Immature natural killer cell (primary cell): ENCODE measurements around the gene GPR158. TPM values are rescaled to one million over a fixed set of nuclear protein-coding genes. Genes with fewer than 3 reads are reported as not detected.
"Not testable (repeated sequence)": the region's sequence is repeated elsewhere in the genome, so short reads cannot be mapped to it uniquely, and the experiment has no call there.

ENCODE experiments used
- DNase-seq, 3 donors: peaks; one replicate each; pipeline ENCODE4 v3.0.0; 2022; ENCODE audit warnings: mixed read lengths in 1 of 3
- H3K27ac Mint-ChIP-seq, 6 donors: one replicate each; pipeline ENCODE4 v1.8.0; 2020; ENCODE audit warnings: mixed read lengths in 6 of 6, mild to moderate bottlenecking in 5 of 6, inconsistent platforms in 4 of 6, moderate library complexity in 3 of 6
- H3K27me3 Mint-ChIP-seq, 3 donors: one replicate each; pipeline ENCODE4 v1.8.0; 2020 to 2021; ENCODE audit warnings: low read depth in 3 of 3, mild to moderate bottlenecking in 3 of 3, mixed read lengths in 3 of 3, moderate library complexity in 3 of 3, inconsistent platforms in 1 of 3
- H3K36me3 Mint-ChIP-seq, 3 donors: one replicate each; pipeline ENCODE4 v1.8.0; 2020; ENCODE audit warnings: mixed read lengths in 3 of 3, inconsistent platforms in 2 of 3, mild to moderate bottlenecking in 2 of 3
- H3K4me1 Mint-ChIP-seq, 2 donors: one replicate each; pipeline ENCODE4 v1.8.0; 2020; ENCODE audit warnings: inconsistent platforms in 2 of 2, mild to moderate bottlenecking in 2 of 2, mixed read lengths in 2 of 2, moderate library complexity in 1 of 2
- H3K4me3 Mint-ChIP-seq, 5 donors: one replicate each; pipeline ENCODE4 v1.8.0; 2020; ENCODE audit warnings: mild to moderate bottlenecking in 5 of 5, mixed read lengths in 5 of 5, inconsistent platforms in 3 of 5, moderate library complexity in 3 of 5
- H3K9me3 Mint-ChIP-seq, 6 donors: one replicate each; pipeline ENCODE4 v1.8.0; 2020; ENCODE audit warnings: mild to moderate bottlenecking in 6 of 6, mixed read lengths in 6 of 6, inconsistent platforms in 4 of 6, moderate library complexity in 3 of 6
- polyA plus RNA-seq, 3 donors: library from polyadenylated mRNA; unstranded; fragments of 300-500 nt; fragmentation: Illumina TruSeq; gene quantifications; one replicate each; pipeline ENCODE4 v1.2.3, GENCODE V29; 2021

The GPR158 gene
- polyA plus RNA-seq, result not detected

DNA sequence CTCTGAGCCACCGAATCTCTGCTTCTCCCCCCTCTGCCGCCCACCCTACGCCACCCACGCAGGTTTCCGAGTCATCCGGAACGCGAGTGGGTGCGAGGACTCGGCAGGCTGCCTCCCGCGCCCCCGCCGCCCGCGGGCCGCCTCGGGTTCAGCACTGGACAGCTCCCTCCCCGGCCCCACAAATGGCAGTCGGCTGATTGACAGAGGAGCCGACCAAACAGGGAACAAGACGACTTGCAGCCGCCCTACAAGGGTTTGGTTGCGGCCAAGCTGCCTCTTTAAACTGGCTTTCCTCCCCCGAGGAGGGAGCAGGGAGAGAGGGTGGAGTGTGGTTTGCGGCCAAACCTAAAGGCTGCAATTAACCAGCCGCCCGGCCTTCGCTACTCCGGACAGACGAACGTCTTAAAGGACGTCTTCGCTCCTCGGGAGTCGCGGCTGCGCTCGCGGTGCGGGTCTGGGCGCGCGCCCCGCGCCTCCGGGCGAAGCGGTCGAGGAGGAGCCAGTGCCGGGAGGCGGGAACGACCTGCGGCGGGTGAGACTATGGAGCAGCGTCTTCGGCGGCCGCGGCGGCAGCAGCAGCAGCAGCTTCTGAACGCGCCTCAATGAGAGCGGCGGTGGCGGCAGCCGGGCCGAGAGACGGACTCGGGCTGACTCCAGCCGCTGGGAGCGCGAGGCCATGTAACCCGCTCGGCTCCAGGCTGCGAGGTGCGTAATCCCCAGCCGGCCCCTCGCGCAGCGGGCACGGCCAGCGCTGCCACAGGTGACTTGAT, at the start of gene GPR158:
TSS of gene GPR158 (plus strand) at position 541 of the 770 bp plus-strand sequence. CDS start 420 bp downstream, outside the sequence.
- H3K27me3 Mint-ChIP-seq, result peaks cover 10 to 22% (median 12%) of the 10 kb centered on the region in 3 donors
- H3K4me3 Mint-ChIP-seq, result peak within 1 kb of the TSS in 4 of 5 donors; percentile 18 to 73 (median 30)
- H3K9me3 Mint-ChIP-seq, result peaks cover 5 to 22% (median 10%) of the 10 kb centered on the region in 6 donors
- no peak within 1 kb of the TSS for H3K27ac Mint-ChIP-seq
- DNase-seq, result peak; percentile 23 to 35 (median 34)
- H3K4me1 Mint-ChIP-seq, result peaks cover 0 to 7% of the 10 kb centered on the region in 2 donors
- H3K36me3 Mint-ChIP-seq, result peaks cover 0 to 10% (median 0%) of the 10 kb centered on the region in 3 donors

- Mint-ChIP-seq H3K27me3 (peaks cover 1 to 8% (median 6%) of the 10 kb centered on the region in 3 donors), H3K4me3 (no peak overlapping the region), H3K36me3 (no peaks in the 10 kb centered on the region), H3K27ac (no peak overlapping the region), H3K4me1 (no peaks in the 10 kb centered on the region), H3K9me3 (peaks cover 0 to 5% (median 0%) of the 10 kb centered on the region in 6 donors)
- DNase-seq, result no peak
Observed at GRCh38 chr10:25125201-25125611, 49.6 kb upstream of the GPR158 start.

DNA sequence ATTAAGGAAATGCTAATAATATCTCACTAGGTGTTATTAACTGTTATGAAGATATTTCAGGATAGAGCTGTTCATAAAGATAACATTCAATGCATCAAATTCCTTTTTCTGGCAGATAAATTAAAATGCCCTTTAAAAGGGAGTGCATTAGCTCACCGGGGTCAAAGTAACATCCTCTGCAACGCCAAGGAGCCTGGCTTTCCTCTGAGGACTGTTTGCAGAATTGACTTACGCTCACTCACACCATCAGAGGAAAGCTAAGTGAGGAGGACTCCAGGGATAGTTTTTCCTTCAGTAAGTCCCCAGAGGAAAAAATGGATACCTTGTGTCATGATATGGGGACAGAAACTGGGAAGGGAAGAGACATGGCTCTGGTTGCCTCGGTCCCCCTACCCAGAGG, 45.2 kb upstream of the GPR158 start:
- Mint-ChIP-seq H3K36me3 (no peaks in the 10 kb centered on the region), H3K4me1 (no peaks in the 10 kb centered on the region), H3K9me3 (peaks cover 0 to 11% (median 3%) of the 10 kb centered on the region in 6 donors)

DNA sequence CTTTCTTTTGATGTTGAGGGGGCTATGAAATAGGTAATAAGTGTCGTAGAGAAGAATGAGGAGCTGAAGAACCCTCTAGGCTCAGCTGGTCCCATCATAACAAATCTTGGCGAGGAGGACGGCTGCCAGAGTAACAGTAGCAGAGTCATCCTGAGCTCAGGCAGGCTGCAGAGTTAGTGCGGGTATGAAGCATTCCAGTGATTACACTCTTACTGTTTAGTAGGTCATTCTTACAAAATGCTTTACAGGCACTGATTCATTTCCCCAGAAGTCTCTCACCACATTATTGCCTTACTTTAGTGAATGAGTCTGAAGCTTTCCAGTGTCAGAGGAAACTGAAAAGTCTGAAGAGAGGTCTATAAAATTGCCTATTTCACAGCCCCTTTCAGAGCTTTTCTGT, 43.9 kb upstream of the GPR158 start:
- Mint-ChIP-seq H3K27ac (no peak overlapping the region), H3K4me1 (no peaks in the 10 kb centered on the region), H3K27me3 (peaks cover 3 to 8% (median 5%) of the 10 kb centered on the region in 3 donors), H3K4me3 (no peak overlapping the region), H3K9me3 (peaks cover 0 to 11% (median 3%) of the 10 kb centered on the region in 6 donors), H3K36me3 (no peaks in the 10 kb centered on the region)
- no peak for DNase-seq

More for the DNA sequence above, 45.2 kb upstream of the GPR158 start:
- Mint-ChIP-seq H3K27me3 (peaks cover 3 to 8% (median 5%) of the 10 kb centered on the region in 3 donors), H3K4me3 (no peak overlapping the region), H3K27ac (no peak overlapping the region)
- no peak for DNase-seq

- peaks cover 2 to 3% (median 2%) of the 10 kb centered on the region in 3 donors for H3K27me3 Mint-ChIP-seq
- no peaks in the 10 kb centered on the region for H3K4me1 Mint-ChIP-seq
- H3K36me3 Mint-ChIP-seq, result no peaks in the 10 kb centered on the region
- DNase-seq, result no peak
- peaks cover 0 to 3% (median 0%) of the 10 kb centered on the region in 6 donors for H3K9me3 Mint-ChIP-seq
- H3K4me3 Mint-ChIP-seq, result no peak overlapping the region
- H3K27ac Mint-ChIP-seq, result no peak overlapping the region
Observed at GRCh38 chr10:25142116-25142864, 32.5 kb upstream of the GPR158 start.

DNA sequence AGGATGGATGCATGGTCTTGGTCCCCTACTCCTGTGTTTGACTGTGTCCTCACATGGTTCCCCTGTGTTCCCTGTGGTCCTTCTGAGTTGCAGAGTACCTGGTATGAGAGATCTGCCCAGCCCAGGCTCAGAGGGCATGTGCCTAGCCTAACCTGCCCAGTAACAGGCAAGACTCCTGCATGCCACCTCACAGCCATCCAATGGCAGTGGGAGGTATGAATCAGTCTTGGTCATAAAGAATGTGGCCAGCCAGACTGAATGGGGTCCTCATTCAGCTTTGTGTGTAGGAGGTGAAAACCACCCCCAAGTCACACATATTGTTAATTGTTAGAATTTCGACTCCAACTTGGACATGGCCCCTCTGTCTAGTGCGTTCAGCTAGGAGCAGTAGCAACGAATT, 17.2 kb upstream of the GPR158 start:
- Mint-ChIP-seq H3K9me3 (peaks cover 0 to 3% (median 0%) of the 10 kb centered on the region in 6 donors), H3K27ac (no peak overlapping the region), H3K4me1 (no peaks in the 10 kb centered on the region), H3K4me3 (no peak overlapping the region), H3K27me3 (peaks cover 0 to 2% (median 2%) of the 10 kb centered on the region in 3 donors), H3K36me3 (no peaks in the 10 kb centered on the region)
- no peak for DNase-seq

- Mint-ChIP-seq H3K27me3 (peaks cover 0 to 2% (median 2%) of the 10 kb centered on the region in 3 donors), H3K4me1 (no peaks in the 10 kb centered on the region), H3K9me3 (peaks cover 0 to 6% (median 4%) of the 10 kb centered on the region in 6 donors), H3K4me3 (no peak overlapping the region), H3K36me3 (no peaks in the 10 kb centered on the region), H3K27ac (no peak overlapping the region)
- no peak for DNase-seq
Observed at GRCh38 chr10:25159591-25159990, 15.2 kb upstream of the GPR158 start.

GRCh38 chr10:25162391-25162790, 12.4 kb upstream of the GPR158 start:
- Mint-ChIP-seq H3K4me1 (no peaks in the 10 kb centered on the region), H3K27ac (no peak overlapping the region), H3K9me3 (peaks cover 0 to 17% (median 7%) of the 10 kb centered on the region in 6 donors), H3K27me3 (peaks cover 0 to 2% (median 0%) of the 10 kb centered on the region in 3 donors), H3K4me3 (no peak overlapping the region), H3K36me3 (no peaks in the 10 kb centered on the region)
- no peak for DNase-seq

DNA sequence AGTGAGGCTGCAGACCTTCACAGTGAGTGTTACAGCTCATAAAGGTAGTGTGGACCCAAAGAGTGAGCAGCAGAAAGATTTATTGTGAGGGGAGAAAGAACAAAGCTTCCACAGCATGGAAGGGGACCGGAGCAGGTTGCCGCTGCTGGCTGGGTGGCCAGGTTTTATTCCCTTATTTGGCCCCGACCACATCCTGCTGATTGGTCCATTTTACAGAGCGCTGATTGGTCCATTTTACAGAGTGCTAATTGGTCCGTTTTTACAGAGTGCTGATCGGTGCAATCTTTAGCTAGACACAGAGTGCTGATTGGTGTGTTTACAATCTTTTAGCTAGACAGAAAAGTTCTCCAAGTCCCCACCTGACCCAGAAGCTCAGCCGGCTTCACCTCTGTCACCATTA, 11.3 kb upstream of the GPR158 start:
- not testable (repeated sequence) for H3K4me1 Mint-ChIP-seq, H3K27me3 Mint-ChIP-seq, H3K4me3 Mint-ChIP-seq, H3K27ac Mint-ChIP-seq, DNase-seq, H3K36me3 Mint-ChIP-seq
- H3K9me3 Mint-ChIP-seq, result peaks cover 0 to 17% (median 7%) of the 10 kb centered on the region in 6 donors

DNA sequence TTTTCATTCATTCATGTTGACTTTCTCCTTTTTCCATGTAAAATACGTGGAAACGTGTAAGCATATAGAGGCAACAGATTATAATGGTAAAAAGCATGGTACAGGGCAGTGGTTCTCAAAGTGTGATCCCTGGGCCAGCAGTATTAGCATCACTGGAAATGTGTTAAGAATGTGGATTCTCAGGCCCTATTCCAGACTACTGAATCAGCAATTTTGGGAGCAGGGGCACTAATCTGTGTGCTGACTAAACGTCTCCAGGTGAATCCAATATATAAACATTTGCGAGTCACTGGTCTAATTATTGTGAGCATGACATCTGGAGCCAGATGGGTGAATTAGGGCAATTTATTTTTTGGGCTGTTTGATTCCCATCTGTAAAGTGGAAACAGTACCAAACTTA, 5.1 kb upstream of the GPR158 start:
- Mint-ChIP-seq H3K27me3 (peaks cover 3 to 12% (median 10%) of the 10 kb centered on the region in 3 donors), H3K36me3 (peaks cover 0 to 5% (median 0%) of the 10 kb centered on the region in 3 donors), H3K27ac (no peak overlapping the region), H3K4me3 (no peak overlapping the region), H3K4me1 (peaks cover 0 to 5% of the 10 kb centered on the region in 2 donors), H3K9me3 (peaks cover 6 to 17% (median 13%) of the 10 kb centered on the region in 6 donors)
- no peak for DNase-seq

DNA sequence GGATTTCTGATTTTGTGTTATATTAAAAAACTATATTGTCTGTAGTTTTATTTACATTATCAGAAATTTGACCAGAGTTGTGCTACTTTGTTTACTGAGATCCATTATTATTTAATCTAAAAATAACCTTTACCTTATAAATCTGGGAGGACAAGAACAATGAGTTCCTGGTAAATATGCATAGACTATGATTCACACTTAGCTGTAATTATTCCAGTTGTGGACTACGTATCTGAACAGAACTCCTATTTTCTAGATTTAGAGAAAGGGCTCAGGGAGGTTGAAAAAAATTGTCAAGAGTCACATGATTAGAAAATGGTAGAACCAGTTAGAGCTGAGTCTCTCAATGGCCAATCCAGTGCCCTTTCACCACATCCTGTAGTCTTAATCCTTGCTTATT, 4.2 kb upstream of the GPR158 start:
- H3K9me3 Mint-ChIP-seq, result peaks cover 5 to 15% (median 9%) of the 10 kb centered on the region in 6 donors
- H3K36me3 Mint-ChIP-seq, result peaks cover 0 to 5% (median 0%) of the 10 kb centered on the region in 3 donors
- no peak overlapping the region for H3K4me3 Mint-ChIP-seq
- no peak for DNase-seq
- peaks cover 3 to 12% (median 10%) of the 10 kb centered on the region in 3 donors for H3K27me3 Mint-ChIP-seq
- no peak overlapping the region for H3K27ac Mint-ChIP-seq
- H3K4me1 Mint-ChIP-seq, result peaks cover 0 to 5% of the 10 kb centered on the region in 2 donors

- H3K4me1 Mint-ChIP-seq, result peaks cover 0 to 7% of the 10 kb centered on the region in 2 donors
Observed at GRCh38 chr10:25175527-25176420, 973 bp downstream of the GPR158 start.

DNA sequence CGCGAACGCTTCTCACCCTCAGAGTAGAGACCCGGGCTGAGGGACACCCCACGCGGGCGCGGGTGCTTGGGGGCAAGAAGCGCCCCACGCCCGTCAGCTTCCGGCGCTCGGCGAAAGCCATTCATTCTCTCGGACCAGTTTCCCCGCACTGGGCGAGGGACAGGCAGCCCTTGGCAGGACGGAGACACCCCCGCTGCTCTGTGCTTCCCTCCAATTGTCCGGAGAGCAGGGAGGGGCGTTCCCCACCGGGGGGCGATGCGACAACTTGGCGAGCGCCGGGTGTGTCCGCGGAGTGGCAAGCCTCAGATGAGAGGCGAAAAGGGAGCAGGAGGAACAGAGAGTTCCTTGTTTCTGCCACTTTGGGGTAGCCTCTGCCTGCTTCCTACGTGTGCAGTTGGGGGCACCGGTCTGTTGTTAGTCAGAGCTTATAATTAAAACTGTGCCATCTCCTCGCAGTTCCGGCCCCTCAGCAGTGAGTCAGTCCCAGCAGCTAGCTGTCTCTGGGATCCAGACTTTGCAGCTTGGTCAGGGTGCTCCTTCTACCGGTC, 1.7 kb downstream of the GPR158 start:
- Mint-ChIP-seq H3K4me3 (peak overlapping the region in 1 of 5 donors; percentile 50), H3K9me3 (peaks cover 5 to 22% (median 10%) of the 10 kb centered on the region in 6 donors), H3K27me3 (peaks cover 10 to 22% (median 10%) of the 10 kb centered on the region in 3 donors), H3K36me3 (peaks cover 0 to 10% (median 0%) of the 10 kb centered on the region in 3 donors), H3K4me1 (peaks cover 0 to 7% of the 10 kb centered on the region in 2 donors), H3K27ac (no peak overlapping the region)
- DNase-seq, result no peak

More at GRCh38 chr10:25175527-25176420, 973 bp downstream of the GPR158 start:
- Mint-ChIP-seq H3K36me3 (peaks cover 0 to 10% (median 0%) of the 10 kb centered on the region in 3 donors), H3K9me3 (peaks cover 5 to 22% (median 10%) of the 10 kb centered on the region in 6 donors), H3K4me3 (no peak overlapping the region), H3K27me3 (peaks cover 10 to 22% (median 10%) of the 10 kb centered on the region in 3 donors), H3K27ac (no peak overlapping the region)
- no peak for DNase-seq
